GM12875 (cell line): Measurements from ENCODE around the gene KLK7.

ENCODE experiments used
- H3K4me3 ChIP-seq: one replicate; pipeline ENCODE4 v1.5.1; 2011; ENCODE audit warnings: low read depth, low read length, control low read depth
- CTCF ChIP-seq: IDR thresholded peaks from 2 replicates; pipeline ENCODE4 v1.5.1; 2011; ENCODE audit warnings: low read depth, mild to moderate bottlenecking, control low read depth, inconsistent platforms, low read length, moderate library complexity, borderline replicate concordance; ENCODE audit not compliant: insufficient read depth

The KLK7 gene

GRCh38 chr19:50957587-50957986, 26.1 kb downstream of the KLK7 start:
- no peak for TF ChIP-seq CTCF
- no peak overlapping the region for H3K4me3 ChIP-seq

GRCh38 chr19:50952910-50953309, 30.8 kb downstream of the KLK7 start, which contains the start of gene KLK5:
TSS of gene KLK5 (minus strand) at chr19:50953038. CDS start at chr19:50952657, 381 bp downstream.
- no peak for TF ChIP-seq CTCF
- no peak within 1 kb of the TSS for H3K4me3 ChIP-seq

- no peak for TF ChIP-seq CTCF
- no peak overlapping the region for H3K4me3 ChIP-seq
Measured at GRCh38 chr19:50949861-50950260, 33.9 kb downstream of the KLK7 start.

- TF ChIP-seq CTCF = no peak
- H3K4me3 ChIP-seq = no peak overlapping the region
Measured at GRCh38 chr19:50947123-50947522, 36.6 kb downstream of the KLK7 start.

- no peak overlapping the region for H3K4me3 ChIP-seq
- TF ChIP-seq CTCF = no peak
Measured at GRCh38 chr19:50944795-50945194, 38.9 kb downstream of the KLK7 start.

GRCh38 chr19:50943074-50943828, 40.5 kb downstream of the KLK7 start:
- TF ChIP-seq CTCF = no peak
- H3K4me3 ChIP-seq = no peak overlapping the region

GRCh38 chr19:50939596-50939995, 44.1 kb downstream of the KLK7 start:
- no peak overlapping the region for H3K4me3 ChIP-seq
- TF ChIP-seq CTCF = no peak
